Lung (tissue), 12 donors: Measurements from ENCODE around the gene CPEB2. TPM values are rescaled to one million over a fixed set of nuclear protein-coding genes. Genes with fewer than 3 reads are reported as not detected.

Experiments
- ATAC-seq: fragments of 200-7000 bp; cut with Tn5 transposase; one replicate; pipeline ENCODE4 v1.9.1; 2020; ENCODE audit warnings: moderate number of reproducible peaks; ENCODE audit not compliant: insufficient read depth, low FRiP score
- DNase-seq, 3 donors: peaks; one replicate each; pipeline ENCODE4 v3.0.0-alpha.2; 2013 to 2017
- H3K27ac ChIP-seq, 2 donors: one replicate each; pipeline ENCODE4 v1.5.1; 2013; ENCODE audit warnings: mild to moderate bottlenecking in 2 of 2, moderate library complexity in 2 of 2, control low read depth in 1 of 2, inconsistent platforms in 1 of 2, low read depth in 1 of 2, low read length in 1 of 2
- H3K27me3 ChIP-seq, 3 donors: one replicate each; pipeline ENCODE4 v1.5.1; 2013; ENCODE audit warnings: low read length in 2 of 3; ENCODE audit not compliant: control insufficient read depth in 3 of 3, insufficient read depth in 3 of 3
- H3K36me3 ChIP-seq, 4 donors: one replicate each; pipeline ENCODE4 v1.5.1; 2013; ENCODE audit warnings: low read length in 4 of 4, mild to moderate bottlenecking in 1 of 4, moderate library complexity in 1 of 4; ENCODE audit not compliant: control insufficient read depth in 4 of 4, insufficient read depth in 4 of 4
- H3K4me1 ChIP-seq, 5 donors: one replicate each; pipeline ENCODE4 v1.5.1; 2013; ENCODE audit warnings: low read length in 5 of 5, mild to moderate bottlenecking in 2 of 5, moderate library complexity in 1 of 5; ENCODE audit not compliant: control insufficient read depth in 5 of 5, insufficient read depth in 5 of 5
- H3K4me3 ChIP-seq: one replicate; pipeline ENCODE4 v1.5.1; 2013; ENCODE audit warnings: mild to moderate bottlenecking, control low read depth, moderate library complexity
- H3K9ac ChIP-seq, 2 donors: one replicate each; pipeline ENCODE4 v1.5.1; 2013; ENCODE audit warnings: low read length in 2 of 2, control low read depth in 1 of 2; ENCODE audit not compliant: insufficient read depth in 1 of 2
- H3K9me3 ChIP-seq, 4 donors: one replicate each; pipeline ENCODE4 v1.5.1; 2013; ENCODE audit warnings: low read length in 3 of 4, mild to moderate bottlenecking in 1 of 4, moderate library complexity in 1 of 4; ENCODE audit not compliant: control insufficient read depth in 4 of 4, insufficient read depth in 3 of 4
- CTCF ChIP-seq: IDR thresholded peaks from 2 replicates; pipeline ENCODE4 v1.5.1; 2012; ENCODE audit warnings: mild to moderate bottlenecking; ENCODE audit errors: control extremely low read depth, extremely low read depth
- WGBS, 2 donors: extraction: QIAGEN DNeasy Blood & Tissue Kit; methylation state at CpG; one replicate each; pipeline ENCODE4 v1.1.7; 2013; 5-methylcytosine and 5-hydroxymethylcytosine counted together
- polyA plus RNA-seq, 2 donors: library from polyadenylated mRNA; stranded (reverse); fragments of 200-250 nt; gene quantifications; one replicate each; pipeline ENCODE4 v1.2.1, GENCODE V29; 2013
- total RNA-seq, 2 donors: library from RNA; depleted of rRNA in 1 of 2; stranded (reverse); fragments of >200 nt in 1 of 2; gene quantifications; one replicate each; pipeline ENCODE4 v1.2.1, GENCODE V29; 2014 to 2021
- donor health status: control.
- donor health status: control.
- donor health status: Bipolar disorder and iron deficiency.
- donor health status: healthy.
- donor health status: DM: yes; HTN: yes; CAD: no.

Gene CPEB2
- total and polyA plus RNA-seq, 4 donors: 4.8 to 29.9 (median 14.2) TPM

DNA sequence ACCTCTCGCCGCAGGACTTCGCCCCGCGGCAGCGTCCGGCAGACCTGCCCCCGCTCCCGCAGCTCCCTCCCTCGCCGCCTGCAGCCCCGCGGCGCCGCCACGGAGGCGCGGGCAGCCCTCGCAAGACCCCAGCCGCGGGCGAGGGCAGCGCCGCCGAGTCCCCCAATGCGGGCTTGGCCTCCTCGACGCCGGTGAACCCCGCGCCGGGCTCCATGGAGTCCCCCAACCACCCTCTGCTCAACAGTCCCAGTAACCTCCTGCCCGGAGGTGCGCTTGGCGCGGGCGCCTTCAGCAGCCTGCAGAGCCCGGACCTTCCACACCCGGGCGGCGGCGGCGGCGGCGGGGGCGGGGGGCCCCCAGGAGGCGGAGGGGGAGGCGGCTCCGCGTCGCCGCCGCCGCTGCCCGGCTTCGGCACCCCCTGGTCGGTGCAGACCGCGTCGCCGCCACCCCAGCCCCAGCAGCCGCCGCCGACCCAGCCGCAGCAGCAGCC lies 1.2 kb downstream of the CPEB2 start:
- WGBS, 2 donors: 1% methylated on average over 35 to 65 of the region's 65 CpGs
- DNase-seq: peak in 1 of 3 donors; percentile 63
- peaks cover 0 to 18% (median 2%) of the 10 kb centered on the region in 5 donors for H3K4me1 ChIP-seq
- no peak for TF ChIP-seq CTCF
- ATAC-seq: no peak
- H3K9ac ChIP-seq: no peak overlapping the region
- peaks cover 0 to 5% (median 0%) of the 10 kb centered on the region in 4 donors for H3K36me3 ChIP-seq
- H3K27ac ChIP-seq: peak overlapping the region; percentile 100
- peak overlapping the region; percentile 92 for H3K4me3 ChIP-seq
- H3K27me3 ChIP-seq: no peaks in the 10 kb centered on the region
- H3K9me3 ChIP-seq: no peaks in the 10 kb centered on the region

DNA sequence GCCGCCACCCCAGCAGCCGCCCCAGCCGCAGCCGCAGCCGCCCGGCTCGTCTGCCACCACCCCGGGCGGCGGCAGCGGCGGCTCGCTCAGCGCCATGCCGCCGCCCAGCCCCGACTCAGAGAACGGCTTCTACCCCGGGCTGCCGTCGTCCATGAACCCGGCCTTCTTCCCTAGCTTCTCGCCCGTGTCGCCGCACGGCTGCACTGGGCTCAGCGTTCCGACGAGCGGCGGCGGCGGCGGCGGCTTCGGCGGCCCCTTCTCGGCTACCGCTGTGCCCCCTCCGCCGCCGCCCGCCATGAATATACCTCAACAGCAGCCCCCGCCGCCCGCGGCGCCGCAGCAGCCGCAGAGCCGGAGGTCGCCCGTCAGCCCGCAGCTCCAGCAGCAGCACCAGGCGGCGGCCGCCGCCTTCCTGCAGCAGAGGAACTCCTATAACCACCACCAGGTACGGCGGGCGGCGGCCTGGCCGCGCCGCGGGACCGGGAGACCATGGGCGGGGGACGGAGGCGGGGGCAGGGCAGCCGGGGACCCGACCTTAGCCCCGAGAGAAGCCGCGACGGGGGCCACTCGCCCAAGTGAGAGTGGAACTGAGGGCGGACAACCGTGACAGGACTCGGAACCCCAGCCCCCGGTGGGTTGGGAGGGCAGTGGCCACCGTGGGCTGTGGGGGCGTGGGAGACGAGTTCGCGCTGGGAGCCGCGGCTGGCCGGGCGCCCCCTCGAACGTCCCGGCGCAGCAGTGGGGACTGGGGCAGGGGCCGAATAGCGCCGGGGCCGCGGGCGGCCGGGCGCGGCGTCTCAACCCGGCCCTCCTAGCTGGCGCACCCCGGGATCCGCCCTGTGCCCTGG lies 1.8 kb downstream of the CPEB2 start:
- WGBS, 2 donors: 0% methylated on average over 67 to 109 of the region's 109 CpGs
- Histone ChIP-seq H3K27me3 (no peaks in the 10 kb centered on the region), H3K27ac (peak overlapping the region; percentile 100), H3K9me3 (no peaks in the 10 kb centered on the region), H3K9ac (peak overlapping the region in 1 of 2 donors; percentile 46), H3K36me3 (peaks cover 0 to 6% (median 0%) of the 10 kb centered on the region in 4 donors), H3K4me3 (peak overlapping the region; percentile 92), H3K4me1 (peaks cover 0 to 18% (median 2%) of the 10 kb centered on the region in 5 donors)
- DNase-seq: peak; percentile 37 to 43 (median 43)
- ATAC-seq: peak; percentile 1
- no peak for TF ChIP-seq CTCF

DNA sequence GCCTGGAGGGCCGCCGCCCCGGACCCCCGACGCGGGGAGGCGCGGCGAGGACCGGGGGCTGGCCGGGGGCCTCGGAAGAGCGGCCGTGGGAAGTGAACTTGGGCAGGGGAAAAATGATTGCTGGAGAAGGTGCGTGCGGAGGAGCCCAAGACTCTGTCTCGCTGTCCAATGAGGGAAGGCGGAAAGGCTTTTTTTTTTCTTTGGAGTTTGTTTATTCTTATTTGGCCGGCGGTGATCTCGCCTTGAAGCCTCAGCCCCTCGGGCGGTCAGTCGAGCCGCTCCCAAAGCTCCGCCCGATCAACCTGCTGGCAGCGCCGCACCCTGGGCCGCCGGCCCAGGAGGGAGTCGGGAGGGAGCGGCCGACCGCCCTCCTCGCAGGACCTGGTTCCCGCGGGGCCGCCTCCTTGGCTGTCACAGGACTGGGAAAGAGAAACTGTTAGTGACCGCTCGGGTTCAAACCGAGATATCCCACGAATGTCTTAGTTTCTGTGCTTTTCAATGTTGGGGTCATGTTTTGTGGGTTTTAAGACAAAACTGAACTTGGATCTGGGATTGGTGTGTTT lies 2.5 kb downstream of the CPEB2 start:
- Histone ChIP-seq H3K4me1 (peaks cover 0 to 18% (median 5%) of the 10 kb centered on the region in 5 donors), H3K27me3 (no peaks in the 10 kb centered on the region), H3K9me3 (no peaks in the 10 kb centered on the region), H3K36me3 (peaks cover 0 to 9% (median 2%) of the 10 kb centered on the region in 4 donors), H3K9ac (peak overlapping the region; percentile 46 to 89), H3K4me3 (peak overlapping the region; percentile 92), H3K27ac (peak overlapping the region; percentile 100)
- peak; percentile 55 to 72 (median 72) for DNase-seq
- TF ChIP-seq CTCF: no peak
- ATAC-seq: peak; percentile 10
- WGBS, 2 donors: 1% methylated on average over 43 of the region's 43 CpGs
